HG03342 (cell line): ENCODE data around the gene PSMC6.
A peak's percentile ranks its signal among the peaks of the same experiment; 100 is the strongest.
"Not testable (repeated sequence)": the region's sequence is repeated elsewhere in the genome, so short reads cannot be mapped to it uniquely, and the experiment has no call there.

ENCODE experiments used
- ATAC-seq: cut with Tn5 transposase; IDR thresholded peaks from one replicate; pipeline ENCODE4 v1.9.1; 2021; ENCODE audit warnings: mild to moderate bottlenecking, moderate library complexity; ENCODE audit not compliant: unreplicated experiment

Gene PSMC6

DNA sequence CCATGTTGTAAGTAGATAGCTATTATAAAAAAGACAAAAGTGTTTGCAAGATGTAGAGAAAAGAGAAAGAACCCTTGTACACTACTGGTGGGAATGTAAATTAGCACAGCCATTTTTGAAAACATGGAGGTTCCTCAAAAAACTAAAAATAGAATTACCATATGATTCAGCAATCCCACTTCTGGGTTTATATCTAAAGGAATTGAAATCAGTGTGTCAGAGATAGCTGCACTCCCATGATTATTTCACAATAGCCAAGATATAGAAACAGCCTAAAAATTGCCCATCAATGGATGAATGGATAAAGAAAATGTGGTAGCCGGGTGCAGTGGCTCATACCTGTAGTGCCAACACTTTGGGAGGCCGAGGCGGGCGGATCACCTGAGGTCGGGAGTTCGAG lies 9.2 kb downstream of the PSMC6 start:
- ATAC-seq: no peak

- ATAC-seq: no peak
These were observed 16.7 kb downstream of the PSMC6 start for GRCh38 chr14:52723514-52724359.

DNA sequence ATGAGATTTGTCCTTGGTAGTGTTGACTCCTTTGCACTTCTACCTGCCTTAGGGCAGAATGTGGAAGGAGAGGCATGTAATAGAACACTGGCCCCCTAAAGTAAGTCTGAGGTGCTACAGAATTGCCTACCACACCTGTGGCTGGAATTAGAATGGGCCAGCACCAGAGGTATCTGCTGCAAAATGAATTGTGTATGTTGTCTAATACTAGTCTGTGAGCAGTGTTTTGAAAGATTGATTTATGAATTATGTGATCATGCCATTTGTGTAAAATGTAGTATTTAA lies 17.3 kb downstream of the PSMC6 start:
- no peak for ATAC-seq

DNA sequence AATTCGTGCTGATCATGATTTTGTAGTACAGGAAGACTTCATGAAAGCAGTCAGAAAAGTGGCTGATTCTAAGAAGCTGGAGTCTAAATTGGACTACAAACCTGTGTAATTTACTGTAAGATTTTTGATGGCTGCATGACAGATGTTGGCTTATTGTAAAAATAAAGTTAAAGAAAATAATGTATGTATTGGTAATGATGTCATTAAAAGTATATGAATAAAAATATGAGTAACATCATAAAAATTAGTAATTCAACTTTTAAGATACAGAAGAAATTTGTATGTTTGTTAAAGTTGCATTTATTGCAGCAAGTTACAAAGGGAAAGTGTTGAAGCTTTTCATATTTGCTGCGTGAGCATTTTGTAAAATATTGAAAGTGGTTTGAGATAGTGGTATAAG lies 20.5 kb downstream of the PSMC6 start:
- ATAC-seq: not testable (repeated sequence)

DNA sequence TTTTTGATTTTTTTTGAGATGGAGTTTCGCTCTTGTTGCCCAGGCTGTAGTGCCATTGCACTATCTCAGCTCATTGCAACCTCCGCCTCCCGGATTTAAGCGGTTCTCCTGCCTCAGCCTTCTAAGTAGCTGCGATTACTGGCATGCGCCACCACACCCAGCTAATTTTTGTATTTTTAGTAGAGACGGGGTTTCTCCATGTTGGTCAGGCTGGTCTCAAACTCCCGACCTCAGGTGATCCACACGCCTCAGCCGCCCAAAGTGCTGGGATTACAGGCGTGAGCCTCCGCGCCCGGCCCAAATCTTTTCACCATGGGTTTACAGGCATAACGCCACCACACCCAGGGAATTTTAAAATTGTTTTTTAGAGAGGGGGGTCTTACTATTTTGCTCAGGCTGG lies 22.0 kb downstream of the PSMC6 start:
- not testable (repeated sequence) for ATAC-seq

DNA sequence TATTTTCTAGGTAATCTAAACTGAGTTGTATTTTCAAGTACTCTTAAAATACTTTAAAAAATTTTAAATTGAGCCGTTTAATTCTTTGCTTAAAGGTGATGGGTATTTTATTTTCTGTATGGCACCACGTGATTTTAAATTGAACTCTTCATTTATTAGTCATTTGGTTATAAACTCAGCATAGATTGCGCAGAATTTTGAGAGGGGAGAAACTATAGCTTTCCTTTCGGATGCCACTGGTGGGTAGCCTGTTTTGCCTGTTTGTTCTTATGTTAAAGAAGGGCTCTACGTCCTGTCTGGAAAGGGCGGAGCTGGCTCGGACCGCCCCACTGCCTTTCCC lies 22.6 kb downstream of the PSMC6 start:
- ATAC-seq: no peak

- ATAC-seq: peak; percentile 90
These were observed 23.1 kb downstream of the PSMC6 start, which contains the start of gene STYX for GRCh38 chr14:52729925-52730708. Gene STYX (plus strand): TSS chr14:52730166. CDS start chr14:52730475, 309 bp downstream.

DNA sequence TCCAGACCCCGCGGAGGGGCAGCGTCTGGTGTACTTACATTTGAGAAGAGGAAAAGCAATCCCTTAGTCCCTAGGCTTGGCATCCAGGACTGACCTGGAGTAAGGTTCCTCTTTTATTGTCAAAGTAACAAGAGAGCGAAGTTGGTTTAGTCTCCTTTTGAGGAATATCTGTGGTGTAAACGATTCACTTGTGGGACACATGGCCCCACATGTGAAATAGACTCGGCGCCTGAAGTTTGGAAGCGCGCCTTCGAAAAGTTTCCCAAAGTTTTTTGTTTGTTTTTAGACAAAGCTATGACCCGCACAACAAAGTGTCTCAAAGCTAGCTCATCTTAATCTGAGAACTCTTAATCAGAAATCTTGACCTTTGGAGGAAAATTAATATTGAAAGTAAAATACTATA lies 23.7 kb downstream of the PSMC6 start:
- ATAC-seq: no peak

DNA sequence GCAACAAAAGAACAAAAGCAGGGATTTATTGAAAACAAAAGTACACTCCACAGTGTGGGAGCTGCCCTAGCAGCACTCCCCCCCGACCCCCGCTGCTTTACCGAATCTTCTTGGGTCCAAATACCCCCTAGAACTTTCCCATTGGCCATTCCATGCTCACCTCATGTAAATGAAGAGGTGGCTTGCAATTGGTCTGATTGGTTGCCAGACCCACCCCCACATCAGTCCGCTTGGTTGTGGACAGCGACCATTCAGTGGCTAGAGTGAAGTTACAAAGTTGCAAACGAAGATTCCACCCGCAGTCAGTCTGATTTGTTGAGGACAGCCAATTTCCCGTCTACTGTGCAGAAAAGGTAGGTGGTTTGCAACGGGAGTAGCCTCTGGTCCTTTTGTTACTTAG lies 26.8 kb downstream of the PSMC6 start:
- no peak for ATAC-seq

DNA sequence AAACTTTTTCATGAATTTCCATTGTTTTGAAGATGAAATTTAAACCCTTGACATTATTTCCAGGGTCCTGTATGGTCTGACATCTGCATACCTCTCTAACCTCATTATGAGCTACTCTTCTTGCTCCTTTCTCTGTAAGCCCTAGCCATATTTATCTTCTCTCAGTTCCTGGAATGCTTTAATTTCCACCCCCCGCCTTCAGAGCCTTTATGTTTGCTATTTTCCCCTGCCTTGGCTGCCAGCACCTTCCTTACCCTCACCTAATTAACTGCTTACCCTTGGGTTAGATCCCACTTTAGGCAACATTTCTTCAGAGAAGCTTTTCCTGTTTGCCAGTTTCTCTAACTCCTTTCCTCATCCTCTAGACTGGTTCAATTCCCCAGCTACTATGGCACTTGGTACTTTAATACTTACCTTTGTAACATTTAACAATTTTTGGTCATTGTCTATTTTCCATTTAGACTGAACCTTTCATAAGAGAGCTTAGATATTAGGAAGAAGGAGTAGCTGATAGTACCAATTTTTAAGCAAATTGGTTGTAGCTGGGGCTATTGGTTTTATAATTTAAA lies 29.0 kb downstream of the PSMC6 start:
- ATAC-seq: no peak

GRCh38 chr14:52738409-52738808 lies 31.4 kb downstream of the PSMC6 start:
- ATAC-seq: no peak

DNA sequence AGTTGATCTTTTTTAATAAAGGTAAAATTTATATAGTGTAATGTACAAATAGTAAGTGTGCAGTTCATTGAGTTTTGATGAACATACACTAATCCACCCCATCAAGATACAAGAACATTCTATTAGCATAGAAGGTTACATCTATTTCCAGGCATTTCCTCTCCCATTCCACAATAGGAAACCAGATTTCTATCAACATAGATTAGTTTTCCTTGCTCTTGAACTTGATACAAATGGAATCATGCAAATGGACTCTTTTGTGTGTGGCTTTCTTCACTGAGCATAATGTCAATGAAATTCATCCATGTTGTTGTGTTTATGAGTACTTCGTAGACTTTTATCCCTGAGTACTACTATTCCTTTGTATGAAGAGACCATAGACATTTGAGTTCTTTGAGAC lies 33.8 kb downstream of the PSMC6 start:
- no peak for ATAC-seq

DNA sequence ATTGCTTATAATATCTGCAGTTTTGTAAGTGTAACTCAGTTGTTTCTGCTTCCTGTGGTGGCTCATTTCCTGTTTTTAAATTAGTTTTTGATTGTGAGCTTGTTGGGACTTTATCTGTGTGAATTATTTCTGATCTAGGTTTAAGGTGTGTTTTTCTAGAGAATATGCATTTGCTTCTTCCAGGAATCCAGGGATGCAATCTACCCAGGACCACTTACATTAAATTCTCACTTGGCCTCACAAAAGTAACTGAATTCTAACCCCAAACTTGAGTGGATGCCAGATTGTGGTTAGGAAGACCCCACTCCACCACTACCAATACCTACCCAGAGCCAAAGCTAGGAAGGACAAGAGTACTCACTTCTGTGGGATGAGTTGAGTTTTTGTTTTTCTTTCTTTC lies 34.9 kb downstream of the PSMC6 start:
- ATAC-seq: peak; percentile 33

DNA sequence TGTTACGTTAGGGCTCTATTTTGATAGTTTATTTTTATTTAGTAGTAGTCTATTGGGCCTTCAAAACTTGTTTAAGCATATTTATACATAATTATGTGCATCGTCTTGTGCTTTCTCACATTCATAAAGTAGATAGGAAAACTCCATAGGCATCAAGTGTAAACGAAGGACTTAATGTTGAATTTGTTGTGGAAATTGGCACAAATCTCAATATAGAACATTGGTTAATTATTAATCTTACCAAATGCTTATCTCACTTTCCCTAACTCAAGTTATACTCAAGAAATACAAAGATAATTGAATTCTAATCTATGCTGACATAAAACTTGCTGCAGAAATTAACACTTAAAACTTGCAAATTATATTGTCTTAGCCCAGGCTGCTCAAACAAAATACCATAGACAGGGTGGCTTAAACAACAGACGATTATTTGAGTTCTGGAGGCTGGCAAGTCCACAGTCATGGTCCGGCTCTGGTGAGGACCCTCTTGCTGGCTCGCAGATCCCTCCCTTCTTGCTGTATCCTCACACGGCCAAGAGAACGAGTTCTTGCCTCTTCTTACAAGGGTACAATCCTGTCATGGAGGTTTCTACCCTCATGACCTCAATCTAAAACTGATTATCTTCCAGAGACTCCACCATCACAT lies 41.8 kb downstream of the PSMC6 start:
- no peak for ATAC-seq

GRCh38 chr14:52755607-52756316 lies 48.8 kb downstream of the PSMC6 start:
- no peak for ATAC-seq

DNA sequence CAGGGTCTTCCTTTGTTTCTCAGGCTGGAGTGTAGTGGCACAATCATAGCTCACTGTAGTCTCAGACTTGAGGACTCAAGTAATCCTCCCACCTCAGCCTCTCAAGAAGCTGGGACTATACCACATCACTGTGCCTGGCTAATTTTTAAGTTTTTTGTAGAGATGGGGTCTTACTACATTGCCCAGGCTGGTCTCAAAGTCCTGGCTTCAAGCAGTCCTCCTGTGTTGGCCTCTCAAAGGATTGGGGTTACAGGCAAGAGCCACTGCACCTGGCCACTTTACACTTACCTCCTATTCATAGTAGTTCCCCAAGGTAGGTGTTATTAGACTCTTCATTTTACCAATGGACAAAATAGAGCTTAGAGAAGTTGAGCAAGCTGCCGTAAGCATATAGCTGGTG lies 52.1 kb downstream of the PSMC6 start:
- ATAC-seq: no peak

DNA sequence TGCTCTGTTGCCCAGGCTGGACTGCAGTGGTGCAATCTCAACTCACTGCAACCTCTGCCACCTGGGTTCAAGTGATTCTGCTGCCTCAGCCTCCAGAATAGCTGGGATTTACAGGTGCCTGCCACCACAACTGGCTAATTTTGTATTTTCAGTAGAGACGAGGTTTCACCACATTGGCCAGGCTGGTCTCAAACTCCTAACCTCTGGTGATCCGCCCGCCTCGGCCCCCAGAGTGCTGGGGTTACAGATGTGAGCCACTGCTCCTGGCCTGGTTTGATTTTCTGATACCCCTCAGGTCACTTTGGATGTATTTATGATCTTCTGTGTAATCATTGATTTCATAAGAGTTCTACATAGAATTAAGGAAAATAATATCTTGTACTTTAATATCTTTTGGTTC lies 55.9 kb downstream of the PSMC6 start:
- not testable (repeated sequence) for ATAC-seq

GRCh38 chr14:52767058-52767833 lies 60.2 kb downstream of the PSMC6 start:
- ATAC-seq: no peak

GRCh38 chr14:52769887-52770286 lies 62.9 kb downstream of the PSMC6 start:
- no peak for ATAC-seq

DNA sequence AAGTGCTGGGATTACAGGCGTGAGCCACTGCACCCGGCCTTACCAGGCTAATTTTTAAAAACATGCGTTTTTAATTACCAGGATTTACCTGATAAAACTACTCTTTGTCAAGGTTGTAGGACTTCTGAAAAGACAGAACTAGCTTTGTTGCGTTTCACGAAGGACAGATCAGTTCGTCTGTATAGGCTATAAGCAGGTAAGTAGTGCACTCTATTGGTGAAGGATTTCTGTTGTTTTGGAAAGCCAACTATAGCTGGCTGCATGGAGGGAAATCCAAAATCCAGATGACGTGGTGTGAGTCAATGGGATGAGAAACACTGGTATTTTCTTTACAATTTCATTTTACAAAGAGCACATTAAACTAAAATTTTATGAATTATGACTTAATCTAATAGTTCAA lies 69.8 kb downstream of the PSMC6 start:
- no peak for ATAC-seq
